Dedifferentiated amniotic fluid mesenchymal stem cell (primary cell): Measurements from ENCODE around the gene RPL26.
"Not testable (repeated sequence)": the region's sequence is repeated elsewhere in the genome, so short reads cannot be mapped to it uniquely, and the experiment has no call there.

Experiments
- DNase-seq: peaks from one replicate; pipeline ENCODE4 v3.0.0-alpha.2; 2016; ENCODE audit errors: extremely low spot score

The RPL26 gene

DNA sequence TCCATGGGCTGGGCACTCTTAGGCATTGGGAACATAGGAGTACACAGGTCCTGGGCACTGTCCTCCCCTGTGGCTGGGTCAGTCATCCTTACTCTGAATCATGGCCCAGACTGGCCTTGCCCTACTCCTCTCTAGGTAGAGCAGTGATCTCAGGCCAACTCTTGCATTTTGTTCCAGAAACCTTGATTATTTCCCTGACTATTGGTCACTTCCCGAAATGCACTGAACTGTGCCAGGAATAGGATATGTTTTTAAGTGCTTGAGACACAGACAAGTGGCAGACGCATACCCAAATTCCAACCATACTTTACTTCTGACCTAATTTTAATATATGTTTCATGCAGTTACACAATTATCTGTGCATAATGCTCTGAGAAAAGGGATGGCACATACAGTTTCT lies 16.8 kb downstream of the RPL26 start:
- DNase-seq, result peak; percentile 77

DNA sequence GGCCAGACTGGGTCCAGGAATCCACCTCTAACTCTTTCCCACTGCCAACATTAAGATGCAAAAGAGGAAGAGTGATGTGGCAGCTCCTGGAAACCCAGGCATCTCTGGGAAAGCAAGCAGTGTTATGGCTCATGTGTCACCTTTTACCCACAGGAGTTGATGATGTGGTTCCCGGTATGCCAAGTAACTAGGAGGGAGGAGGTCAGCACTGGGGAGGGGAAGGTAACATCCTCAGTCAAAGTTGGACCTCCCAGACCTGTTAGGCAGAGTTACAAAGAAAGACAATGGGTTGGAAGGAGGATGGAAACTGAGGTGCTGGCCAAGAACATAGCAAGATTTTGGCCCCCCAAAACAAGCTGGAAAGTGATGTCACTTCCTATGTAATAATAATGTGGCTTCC lies 17.9 kb downstream of the RPL26 start:
- no peak for DNase-seq

DNA sequence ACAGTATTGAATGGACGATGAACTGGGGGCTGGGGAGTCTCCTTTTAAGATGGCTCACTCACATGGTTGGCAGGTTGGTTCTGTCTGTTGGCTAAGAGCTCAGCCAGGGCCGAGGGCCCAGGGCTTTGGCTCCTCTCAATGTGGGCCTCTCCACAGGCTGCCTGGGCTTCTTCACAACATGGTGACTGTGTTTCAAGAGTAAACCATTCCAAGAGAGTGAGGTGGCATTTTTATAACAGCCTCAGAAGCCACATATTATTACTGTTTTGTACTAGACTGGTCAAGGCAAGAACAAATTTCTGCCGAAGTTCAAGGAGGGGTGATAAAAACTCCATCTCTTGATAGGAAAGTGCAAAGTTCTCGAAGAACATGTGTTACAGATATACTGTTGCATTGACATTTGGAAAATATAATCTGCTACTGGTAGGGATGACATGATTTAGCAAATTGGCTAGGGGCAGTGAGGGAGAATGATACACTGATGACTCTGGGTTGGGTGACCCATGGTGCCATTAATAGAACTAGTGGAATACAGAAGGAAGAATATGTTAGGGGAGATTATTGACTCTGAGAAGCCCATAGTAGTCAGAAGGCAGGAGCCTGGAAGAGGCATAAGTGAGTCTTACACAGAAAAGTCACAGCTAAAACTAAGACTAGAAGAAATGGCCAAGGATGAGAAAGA lies 20.2 kb downstream of the RPL26 start:
- DNase-seq, result no peak

DNA sequence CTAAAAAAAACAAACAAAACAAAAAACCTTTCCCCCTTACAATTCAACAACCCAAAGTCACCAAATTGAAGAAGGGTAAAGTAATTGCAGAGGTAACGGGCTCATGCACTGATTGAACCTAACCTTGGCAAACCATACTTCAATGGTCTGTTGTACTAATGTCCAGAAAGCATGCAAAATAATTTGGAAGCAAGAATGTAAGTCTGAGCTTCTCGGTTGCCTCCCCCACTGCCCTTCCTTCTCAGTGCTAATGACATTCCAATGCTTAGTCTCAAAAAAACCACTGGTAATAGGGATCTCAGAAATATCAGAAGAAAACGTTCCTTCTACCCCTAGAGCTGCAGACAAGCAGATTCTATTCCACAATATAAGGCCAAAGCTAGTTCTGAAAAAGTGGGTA lies 22.2 kb downstream of the RPL26 start:
- DNase-seq, result no peak

DNA sequence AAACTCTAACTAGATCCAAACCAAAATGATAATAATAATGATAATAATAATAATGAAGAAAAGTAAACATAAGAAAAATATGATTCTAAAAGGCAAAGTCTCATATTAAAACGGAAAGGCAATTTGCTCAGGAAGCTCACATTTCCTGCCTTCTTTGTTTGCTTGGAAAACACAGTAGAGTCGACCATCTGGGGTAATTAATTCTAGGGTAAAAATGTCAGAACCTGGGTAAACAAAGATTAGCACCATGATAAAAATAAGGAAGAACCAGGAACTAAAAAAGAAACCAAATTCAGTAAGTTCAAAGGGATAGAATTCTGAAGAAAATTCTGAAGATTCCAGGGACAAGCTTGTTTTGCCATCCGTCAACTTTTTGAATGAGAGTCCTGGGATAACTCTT lies 22.7 kb downstream of the RPL26 start:
- DNase-seq, result no peak

DNA sequence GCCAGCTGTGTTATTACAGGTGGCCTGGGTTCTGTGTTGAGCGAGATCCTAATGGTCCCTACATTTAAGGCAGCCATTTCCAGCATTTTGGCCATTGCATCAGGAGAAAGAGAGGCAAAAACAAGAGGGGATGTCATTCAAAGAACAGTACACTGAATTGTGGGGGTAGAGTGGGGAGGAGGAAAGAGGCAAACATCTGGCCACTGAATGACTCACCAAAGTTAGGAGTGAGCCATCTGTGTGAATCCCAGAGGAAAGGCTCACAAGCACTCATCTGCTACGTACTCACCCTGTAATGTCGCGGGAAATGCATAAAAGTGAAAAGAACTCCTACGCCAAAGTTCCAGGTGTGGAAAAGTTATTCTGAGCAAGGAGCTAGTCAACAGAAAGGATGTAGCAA lies 23.2 kb downstream of the RPL26 start:
- peak; percentile 63 for DNase-seq

DNA sequence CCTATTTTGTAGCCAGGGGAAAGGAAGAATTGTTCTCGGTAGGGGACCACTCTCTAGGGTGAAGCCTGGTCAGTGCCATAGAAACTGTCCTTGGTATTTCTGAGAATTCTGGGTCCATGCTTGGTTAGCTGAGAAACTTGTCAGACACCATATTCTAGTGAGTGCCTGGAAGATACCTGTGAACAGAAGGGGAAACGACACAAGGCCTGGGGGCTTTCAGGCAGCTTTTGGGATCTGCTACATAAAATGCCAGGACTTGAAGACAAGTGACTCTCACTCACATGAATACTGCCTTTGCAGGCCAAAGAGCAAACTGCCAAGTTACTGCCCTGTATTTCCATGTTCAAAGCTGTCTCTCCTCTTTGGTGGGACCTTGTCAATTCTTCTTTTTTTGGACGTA lies 25.1 kb downstream of the RPL26 start:
- DNase-seq, result no peak

DNA sequence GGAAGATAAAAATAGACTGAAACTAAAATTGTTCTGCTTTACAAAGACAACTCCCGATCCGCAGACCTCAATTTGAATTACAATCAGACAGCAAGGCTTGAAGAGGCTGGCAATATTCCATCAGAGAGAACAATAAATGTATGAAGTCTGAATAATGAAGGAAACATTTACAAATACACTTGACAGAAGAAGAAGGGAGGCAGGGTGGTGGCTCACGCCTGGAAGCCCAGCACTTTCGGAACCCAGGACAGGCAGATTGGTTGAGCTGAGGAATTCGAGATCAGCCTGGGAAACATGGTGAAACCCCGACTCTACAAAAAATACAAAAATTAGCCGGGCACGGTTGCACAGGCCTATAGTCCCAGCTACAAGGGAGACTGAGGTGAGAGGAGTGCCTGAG lies 28.8 kb downstream of the RPL26 start:
- no peak for DNase-seq

DNA sequence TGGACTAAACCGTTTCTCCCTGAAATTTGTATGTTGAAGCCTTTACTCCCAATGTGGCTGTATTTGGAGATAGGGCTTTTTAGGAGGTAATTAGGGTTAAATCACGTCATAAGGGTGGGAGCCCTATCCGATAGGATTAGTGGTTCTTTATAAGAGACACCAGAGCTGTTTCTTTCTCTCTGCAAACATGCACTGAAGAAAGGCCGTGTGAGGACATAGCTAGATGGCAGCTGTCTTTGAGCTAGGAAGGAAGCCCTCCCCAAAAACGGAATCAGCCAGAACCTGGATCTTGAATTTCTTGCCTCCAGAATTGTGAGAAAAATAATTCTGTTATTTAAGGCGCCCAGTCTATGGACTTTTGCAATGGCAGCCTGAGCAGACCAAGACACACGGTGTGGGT lies 29.3 kb downstream of the RPL26 start:
- no peak for DNase-seq

DNA sequence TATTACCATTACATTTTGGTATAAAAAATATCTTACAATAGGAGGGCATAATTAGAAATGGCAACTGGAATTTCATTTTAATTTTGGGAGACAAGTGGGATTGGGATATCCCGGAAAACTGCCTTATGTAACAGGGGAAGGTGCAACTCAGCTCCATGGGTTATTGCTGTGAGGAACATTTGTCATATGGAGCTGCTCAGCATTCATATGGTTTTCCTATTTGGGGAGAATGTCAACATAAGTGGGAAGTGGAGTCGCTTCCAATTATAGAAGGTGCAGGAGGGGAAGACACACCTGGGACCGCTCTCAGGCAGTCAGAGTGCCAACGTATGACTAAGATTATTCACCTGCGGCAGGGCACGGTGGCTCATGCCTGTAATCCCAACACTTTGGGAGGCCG lies 32.7 kb downstream of the RPL26 start:
- no peak for DNase-seq

DNA sequence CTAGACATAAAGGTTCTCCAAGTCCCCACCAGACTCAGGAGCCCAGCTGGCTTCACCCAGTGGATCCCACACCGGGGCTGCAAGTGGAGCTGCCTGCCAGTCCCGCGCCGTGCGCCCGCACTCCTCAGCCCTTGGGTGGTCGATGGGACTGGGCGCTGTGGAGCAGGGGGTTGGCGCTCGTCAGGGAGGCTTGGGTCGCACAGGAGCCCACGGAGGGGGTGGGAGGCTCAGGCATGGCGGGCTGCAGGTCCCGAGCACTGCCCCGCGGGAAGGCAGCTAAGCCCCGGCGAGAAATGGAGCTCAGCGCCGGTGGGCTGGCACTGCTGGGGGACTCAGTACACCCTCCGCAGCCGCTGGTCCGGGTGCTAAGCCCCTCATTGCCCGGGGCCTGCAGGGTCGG lies 36.0 kb downstream of the RPL26 start:
- not testable (repeated sequence) for DNase-seq

DNA sequence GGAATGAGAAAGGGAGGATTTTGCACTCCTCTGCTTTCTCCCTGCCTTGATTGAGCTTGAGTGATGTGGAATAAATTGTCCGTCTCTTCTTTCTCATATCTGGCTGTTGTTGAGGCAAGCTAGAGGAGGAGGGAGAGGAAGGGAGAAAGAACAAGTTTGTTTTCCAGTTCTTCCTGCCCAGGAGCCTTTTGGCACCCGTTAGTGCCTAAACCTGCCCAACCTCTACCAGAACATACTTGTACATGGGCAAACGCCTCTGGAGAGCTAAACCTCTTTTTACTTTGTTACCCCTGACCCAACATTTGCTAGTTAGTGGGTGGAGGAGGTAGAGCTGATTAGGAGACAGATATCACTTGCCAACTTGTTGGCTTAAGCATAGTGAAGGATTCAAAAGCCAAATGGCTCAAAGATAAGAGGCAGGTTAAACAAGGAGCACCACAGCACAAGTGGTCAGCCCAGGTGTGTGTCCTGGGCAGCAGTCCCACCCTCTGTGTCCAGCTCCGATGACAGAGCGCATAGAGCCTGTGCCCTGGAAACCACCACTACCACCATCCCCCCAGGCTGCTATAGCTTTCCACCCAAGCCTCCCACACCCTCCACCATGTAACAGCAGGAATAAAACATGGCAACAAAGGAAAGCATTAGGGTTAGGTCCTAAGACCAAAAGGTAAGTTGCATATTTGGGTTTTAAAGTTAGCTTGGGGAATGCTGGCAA lies 36.9 kb downstream of the RPL26 start:
- no peak for DNase-seq

DNA sequence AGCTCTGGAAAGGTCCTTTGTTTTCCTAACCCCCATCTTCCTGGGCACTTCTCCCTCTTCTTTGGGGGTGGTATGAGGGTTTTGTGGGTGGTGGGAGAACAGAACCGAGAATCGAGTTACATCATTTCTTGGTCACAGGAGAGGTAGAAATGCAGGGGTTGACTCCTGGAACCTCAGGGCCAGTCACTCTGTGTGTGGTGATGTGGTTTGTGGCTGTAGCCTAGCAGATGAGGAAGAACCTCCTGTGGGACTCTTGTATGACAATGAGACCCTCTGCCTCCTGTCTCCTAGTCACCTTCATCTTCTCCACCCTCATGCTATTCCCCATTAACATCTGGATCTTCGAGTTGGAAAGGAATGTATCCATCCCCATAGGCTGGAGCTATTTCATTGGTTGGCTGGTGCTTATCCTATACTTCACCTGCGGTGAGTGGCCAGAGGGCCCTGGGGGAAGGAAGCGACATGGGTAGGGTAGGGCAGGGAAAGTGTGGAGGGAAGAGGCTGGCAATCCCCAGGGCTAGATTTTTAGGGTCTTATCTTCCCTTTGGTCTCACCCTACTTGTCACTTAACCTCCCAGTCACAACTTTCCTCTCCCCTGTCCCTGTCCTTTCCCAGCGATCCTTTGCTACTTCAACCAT lies 37.8 kb downstream of the RPL26 start:
- no peak for DNase-seq

DNA sequence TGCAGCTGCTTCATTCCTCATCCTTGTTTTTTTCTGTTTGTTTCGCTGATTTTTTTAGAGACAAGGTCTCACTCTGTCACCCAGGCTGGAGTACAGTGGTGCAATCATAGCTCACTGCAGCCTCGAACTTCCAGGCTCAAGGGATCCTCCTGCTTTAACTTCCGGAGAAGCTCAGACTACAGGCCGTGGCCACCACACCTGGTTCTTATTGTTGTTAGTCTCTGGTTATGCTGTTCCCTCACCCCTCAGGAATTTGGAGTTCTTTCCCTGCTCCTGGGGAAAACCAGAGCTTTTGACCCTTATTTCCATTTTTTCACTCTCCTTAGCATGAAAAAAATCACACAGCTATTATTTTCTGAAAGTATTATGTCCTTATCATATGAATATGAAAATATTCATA lies 41.5 kb downstream of the RPL26 start:
- DNase-seq, result no peak

DNA sequence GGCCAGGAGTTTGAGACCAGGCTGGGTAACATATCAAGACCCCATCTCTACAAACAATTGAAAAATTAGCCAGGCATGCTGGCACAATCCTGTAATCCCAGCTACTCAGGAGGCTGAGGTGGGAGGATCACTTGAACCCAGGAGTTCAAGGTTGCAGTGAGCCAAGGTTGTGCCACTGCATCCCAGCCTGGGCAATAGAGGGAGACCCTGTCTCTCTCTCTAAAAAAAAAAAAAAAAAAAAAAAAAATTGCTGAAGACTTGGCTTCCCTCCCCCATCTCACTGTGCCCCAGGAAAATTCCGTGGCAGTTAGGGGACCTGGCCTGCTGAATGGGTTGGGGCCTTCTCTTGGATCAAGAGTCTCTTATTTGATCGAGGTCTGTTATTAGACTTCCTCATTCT lies 43.5 kb downstream of the RPL26 start, which contains the start of gene ODF4:
Gene ODF4 (plus strand): TSS at position 301 of the 400 bp plus-strand sequence. CDS start 212 bp downstream, outside the sequence.
- no peak for DNase-seq

DNA sequence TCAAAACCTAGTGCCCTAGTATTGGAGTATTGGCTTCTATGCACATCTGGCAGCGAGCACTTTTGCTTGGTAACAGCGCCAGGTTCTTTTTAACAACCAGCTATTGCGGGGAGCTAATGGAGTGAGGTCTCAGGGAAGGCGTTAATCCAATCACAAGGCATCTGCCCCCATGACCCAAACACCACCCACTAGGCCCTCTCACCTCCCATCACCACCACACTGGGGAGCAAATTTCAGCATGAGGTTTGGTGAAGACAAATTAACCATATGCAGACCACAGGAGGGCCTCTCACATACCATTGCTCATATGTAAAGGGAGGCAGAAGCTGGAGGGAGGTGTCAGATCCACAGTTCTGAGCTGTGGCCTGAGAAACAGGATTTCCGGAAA lies 44.2 kb downstream of the RPL26 start:
- no peak for DNase-seq

DNA sequence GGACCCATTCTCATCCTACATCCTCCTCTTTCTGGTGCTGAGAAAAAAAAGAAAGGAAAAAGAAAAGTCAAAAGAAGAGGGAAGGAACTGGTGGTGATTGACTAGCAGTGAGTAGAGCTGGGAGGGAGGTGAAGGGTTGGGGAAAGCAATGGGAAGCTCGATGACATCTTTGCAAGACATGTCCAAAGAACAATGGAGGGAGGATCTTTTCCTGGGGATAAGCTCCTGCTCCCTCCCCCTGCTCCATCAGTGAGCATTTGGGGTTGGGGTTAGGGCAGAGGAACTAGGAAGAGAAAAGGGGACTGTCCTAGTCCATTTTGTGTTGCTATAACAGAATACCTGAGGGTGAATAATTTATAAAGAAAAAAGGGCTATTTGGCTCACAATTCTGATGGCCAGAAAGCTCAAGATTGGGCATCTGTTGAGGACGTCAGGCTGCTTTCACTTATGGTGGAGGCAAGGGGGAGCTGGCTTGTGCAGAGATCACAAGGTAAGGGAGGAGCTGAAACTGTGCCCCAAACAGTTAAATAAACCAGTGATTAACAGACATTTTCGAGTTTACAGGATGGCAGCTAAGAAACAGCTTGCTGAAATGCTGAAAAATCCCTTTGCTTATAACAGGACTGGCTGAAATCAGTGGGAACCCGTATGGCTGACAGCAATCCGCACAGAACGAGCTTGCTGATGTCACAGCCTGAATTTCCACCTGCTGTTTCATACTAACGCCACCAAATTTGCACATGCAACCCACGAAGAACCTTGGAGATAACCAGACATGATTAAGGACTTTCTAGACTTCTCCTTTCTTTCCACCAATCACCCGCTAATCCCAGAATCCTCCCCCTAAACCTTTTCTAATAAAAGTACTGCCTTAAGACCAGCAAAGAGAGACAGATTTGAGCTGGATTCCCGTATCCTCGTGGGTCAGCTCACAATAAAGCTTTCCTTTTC lies 44.9 kb downstream of the RPL26 start:
- no peak for DNase-seq

DNA sequence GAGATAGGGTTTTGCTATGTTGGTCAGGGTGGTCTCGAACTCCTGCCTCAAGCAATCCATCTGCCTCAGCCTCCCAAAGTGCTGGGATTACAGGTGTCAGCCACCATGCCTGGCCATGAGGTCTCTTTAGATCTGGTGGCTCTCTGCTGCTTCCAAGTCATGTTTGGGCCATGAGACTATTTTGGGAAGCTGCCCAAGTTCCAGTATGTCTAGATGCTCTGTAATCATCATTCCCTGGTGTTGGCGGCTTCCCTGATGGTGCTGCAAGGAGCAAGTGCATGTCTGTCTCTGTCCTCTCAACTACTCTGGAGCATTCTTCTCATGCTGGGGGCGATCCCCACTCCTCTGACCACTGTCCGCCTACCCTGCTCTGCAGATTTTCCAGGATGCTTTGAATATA lies 49.7 kb downstream of the RPL26 start:
- no peak for DNase-seq

DNA sequence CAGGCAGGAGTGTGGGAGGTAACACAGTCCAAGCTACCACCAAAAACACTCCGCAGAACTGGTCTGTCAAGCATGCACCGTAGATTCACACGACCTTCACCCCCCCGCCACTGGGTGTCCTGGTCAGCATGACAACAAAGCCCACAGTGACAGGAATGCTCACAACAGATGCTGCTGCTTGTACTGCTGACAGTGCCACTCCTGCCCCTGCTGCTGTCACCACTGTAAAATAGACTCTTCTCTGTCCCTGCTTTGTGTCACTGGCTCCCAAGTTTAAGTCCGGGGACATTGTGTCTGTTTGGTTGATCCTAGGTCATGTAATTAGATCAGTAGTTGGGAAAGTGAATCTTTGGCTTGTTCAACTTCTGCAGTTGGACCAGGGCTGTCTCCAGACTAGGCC lies 50.3 kb downstream of the RPL26 start:
- DNase-seq, result no peak

DNA sequence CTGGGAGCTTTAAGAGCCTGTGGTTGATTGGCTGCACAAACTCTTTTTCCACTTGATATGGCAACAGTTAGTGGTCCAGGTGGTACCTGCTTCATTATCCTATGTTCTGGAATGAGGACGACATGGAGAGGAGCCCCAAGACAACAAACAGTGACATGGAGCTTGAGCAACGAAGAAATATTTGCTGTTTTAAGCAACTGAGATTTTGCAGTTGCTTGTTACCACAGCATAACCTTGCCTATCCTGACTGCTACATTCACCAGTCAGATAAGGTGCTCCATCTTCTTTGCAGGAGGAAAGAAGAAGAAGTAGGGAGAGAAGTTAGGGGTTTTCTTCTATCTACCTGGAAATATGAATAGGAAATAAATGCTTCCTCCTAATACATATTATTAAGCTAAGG lies 50.9 kb downstream of the RPL26 start:
- no peak for DNase-seq
